GM12878 (cell line): ENCODE measurements around the gene HSPA1B. TPM values are rescaled to one million over a fixed set of nuclear protein-coding genes. Genes with fewer than 3 reads are reported as not detected.

Experiments used
- ASH2L ChIP-seq: fragments of 300-600, 200-600 bp; sonication (generic); IDR thresholded peaks from 2 replicates; pipeline ENCODE4 v1.6.1; 2017; ENCODE audit warnings: low read depth, mild to moderate bottlenecking, borderline replicate concordance
- BHLHE40 ChIP-seq, 2 experiments: fragments of 450-650 bp in 1 of 2; IDR thresholded peaks; 2 replicates each; pipeline ENCODE4 v1.6.1; 2011 to 2017; ENCODE audit warnings: low read depth in 2 of 2, borderline replicate concordance in 1 of 2, improper control_type of control experiment in 1 of 2, low read length in 1 of 2, mild to moderate bottlenecking in 1 of 2
- CUX1 ChIP-seq: IDR thresholded peaks from 2 replicates; pipeline ENCODE4 v1.6.1; 2012; ENCODE audit warnings: improper control_type of control experiment, low read depth, low read length; ENCODE audit not compliant: insufficient replicate concordance
- JUNB ChIP-seq: IDR thresholded peaks from 2 replicates; pipeline ENCODE4 v1.6.1; 2016; ENCODE audit warnings: antibody characterized with exemption, mild to moderate bottlenecking
- MEF2B ChIP-seq: fragments of 450-650 bp; IDR thresholded peaks from 2 replicates; pipeline ENCODE4 v1.6.1; 2018; ENCODE audit warnings: mild to moderate bottlenecking, moderate library complexity; ENCODE audit not compliant: partially characterized antibody, poor library complexity, severe bottlenecking
- MTA2 ChIP-seq: fragments of 450-650 bp; IDR thresholded peaks from 2 replicates; pipeline ENCODE4 v1.6.1; 2016; ENCODE audit warnings: low read depth, mild to moderate bottlenecking, moderate library complexity
- MYB ChIP-seq: fragments of 150-350 bp; IDR thresholded peaks from 2 replicates; pipeline ENCODE4 v1.6.1; 2014; ENCODE audit warnings: mild to moderate bottlenecking, low read depth, low read length, borderline replicate concordance
- PKNOX1 ChIP-seq: fragments of 450-650 bp; IDR thresholded peaks from 2 replicates; pipeline ENCODE4 v1.6.1; 2016; ENCODE audit warnings: mild to moderate bottlenecking
- PML ChIP-seq: IDR thresholded peaks from 2 replicates; pipeline ENCODE4 v1.6.1; 2012; ENCODE audit warnings: low read length, inconsistent platforms
- SMC3 ChIP-seq: IDR thresholded peaks from 2 replicates; pipeline ENCODE4 v1.6.1; 2011; ENCODE audit warnings: low read length, improper control_type of control experiment, borderline replicate concordance
- TARDBP ChIP-seq: IDR thresholded peaks from 2 replicates; pipeline ENCODE4 v1.6.1; 2016; ENCODE audit warnings: borderline replicate concordance
- TBL1XR1 ChIP-seq: IDR thresholded peaks from 2 replicates; pipeline ENCODE4 v1.6.1; 2012; ENCODE audit warnings: low read depth, low read length, improper control_type of control experiment
- USF2 ChIP-seq: IDR thresholded peaks from 2 replicates; pipeline ENCODE4 v1.6.1; 2011; ENCODE audit warnings: low read depth, low read length, improper control_type of control experiment, borderline replicate concordance
- ZBTB11 ChIP-seq: fragments of 450-650 bp; formaldehyde crosslinking; IDR thresholded peaks from 2 replicates; pipeline ENCODE4 v1.5.0; 2022; ENCODE audit warnings: mild to moderate bottlenecking, missing genetic modification characterization
- ZNF207 ChIP-seq: fragments of 450-650 bp; IDR thresholded peaks from 2 replicates; pipeline ENCODE4 v1.6.1; 2014; ENCODE audit warnings: antibody characterized with exemption, mild to moderate bottlenecking, borderline replicate concordance
- ZNF217 ChIP-seq: fragments of 450-650 bp; IDR thresholded peaks from 2 replicates; pipeline ENCODE4 v1.6.1; 2017; ENCODE audit warnings: antibody characterized with exemption, mild to moderate bottlenecking
- ZNF24 ChIP-seq: fragments of 450-650 bp; IDR thresholded peaks from 2 replicates; pipeline ENCODE4 v1.6.1; 2017; ENCODE audit warnings: antibody characterized with exemption, mild to moderate bottlenecking
- ZZZ3 ChIP-seq: IDR thresholded peaks from 2 replicates; pipeline ENCODE4 v1.6.1; 2011; ENCODE audit warnings: low read depth; ENCODE audit not compliant: control insufficient read depth, insufficient read length
- polyA plus RNA-seq, 11 experiments: library from polyadenylated mRNA; depleted of rRNA in 4 of 11; unstranded in 6 of 11; stranded (reverse) in 5 of 11; fragments of >200 nt; fragmentation: Nextera tagmentation in 4 of 11; fragmentation: Illumina TruSeq in 1 of 11; extraction: Ambion mirVana in 4 of 11; extraction: Trizol in 1 of 11; gene quantifications; 1 replicate in 1 of 11; 2 replicates in 10 of 11; pipeline versions ENCODE4 v1.2.1 to v1.2.3, GENCODE V29; 2011 to 2016; ENCODE audit warnings: inconsistent platforms in 2 of 11, missing spikeins in 2 of 11, low read depth in 1 of 11
- total RNA-seq, 4 experiments: library from RNA; depleted of rRNA in 3 of 4; stranded (reverse); fragments of >200 nt in 3 of 4; fragmentation: Illumina TruSeq in 1 of 4; extraction: Trizol in 1 of 4; gene quantifications; 2 replicates each; pipeline versions ENCODE4 v1.2.1 to v1.2.3, GENCODE V29; 2013 to 2021

The HSPA1B gene
- total and polyA plus RNA-seq, 10 of the 15 experiments (the other 5 are each of a cell fraction or from before 2014, with no cell fraction given) = 0.11 to 40.5 (median 12.8) TPM

- TF ChIP-seq JUNB (no peak; the same call in 1 of the 2 replicates), PKNOX1 (peak; percentile 93), MYB (0 out of 2 replicates have a peak, but pooled peaks have one; percentile 20), TARDBP (no peak), ZNF24 (no peak), PML (peak; percentile 96), ZBTB11 (CRISPR knock-in tag) (no peak), SMC3 (no peak), MTA2 (peak; percentile 30; the same call in 1 of the 2 replicates), ZZZ3 (no peak), USF2 (peak; percentile 95), ZNF207 (peak; percentile 44; the same call in 1 of the 2 replicates), BHLHE40 (IDR thresholded peaks at IDR 0.05; ENCODE audit: borderline replicate concordance in 1 of 2, low read depth in 2 of 2, low read length in 1 of 2) (peak; percentile 60 to 77; a peak in 3 of 4 replicates), ASH2L (no peak), TBL1XR1 (0 out of 2 replicates have a peak, but pooled peaks have one; percentile 24), ZNF217 (no peak), CUX1 (no peak), MEF2B (no peak)
Observed at GRCh38 chr6:31862344-31863235, 35.1 kb downstream of the HSPA1B start, which contains the start of gene NEU1 (continued).
